GM18951 (cell line): ENCODE results near the gene PLA2G4C.

Experiments used
- POLR2A ChIP-seq: IDR thresholded peaks from 4 replicates; pipeline ENCODE4 v1.6.1; 2011; ENCODE audit warnings: mild to moderate bottlenecking; ENCODE audit not compliant: insufficient read length, insufficient read depth; ENCODE audit errors: extremely low read depth
- in situ Hi-C: fragments of 300-500 bp; cut with MboI; formaldehyde crosslinking; loops from one replicate; pipeline ENCODE4 v1.12.0; 2022; ENCODE audit warnings: low sequenced_read_pairs, mixed read lengths, inconsistent platforms; ENCODE audit not compliant: unreplicated experiment

PLA2G4C gene, protein sequence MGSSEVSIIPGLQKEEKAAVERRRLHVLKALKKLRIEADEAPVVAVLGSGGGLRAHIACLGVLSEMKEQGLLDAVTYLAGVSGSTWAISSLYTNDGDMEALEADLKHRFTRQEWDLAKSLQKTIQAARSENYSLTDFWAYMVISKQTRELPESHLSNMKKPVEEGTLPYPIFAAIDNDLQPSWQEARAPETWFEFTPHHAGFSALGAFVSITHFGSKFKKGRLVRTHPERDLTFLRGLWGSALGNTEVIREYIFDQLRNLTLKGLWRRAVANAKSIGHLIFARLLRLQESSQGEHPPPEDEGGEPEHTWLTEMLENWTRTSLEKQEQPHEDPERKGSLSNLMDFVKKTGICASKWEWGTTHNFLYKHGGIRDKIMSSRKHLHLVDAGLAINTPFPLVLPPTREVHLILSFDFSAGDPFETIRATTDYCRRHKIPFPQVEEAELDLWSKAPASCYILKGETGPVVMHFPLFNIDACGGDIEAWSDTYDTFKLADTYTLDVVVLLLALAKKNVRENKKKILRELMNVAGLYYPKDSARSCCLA

GRCh38 chr19:48110350-48110966, at the start of gene PLA2G4C:
Gene PLA2G4C (minus strand): TSS chr19:48110817. CDS start chr19:48106529, 4,288 bp downstream.
- peak; percentile 82 for TF ChIP-seq POLR2A
- in situ Hi-C loops: no loop called here

DNA sequence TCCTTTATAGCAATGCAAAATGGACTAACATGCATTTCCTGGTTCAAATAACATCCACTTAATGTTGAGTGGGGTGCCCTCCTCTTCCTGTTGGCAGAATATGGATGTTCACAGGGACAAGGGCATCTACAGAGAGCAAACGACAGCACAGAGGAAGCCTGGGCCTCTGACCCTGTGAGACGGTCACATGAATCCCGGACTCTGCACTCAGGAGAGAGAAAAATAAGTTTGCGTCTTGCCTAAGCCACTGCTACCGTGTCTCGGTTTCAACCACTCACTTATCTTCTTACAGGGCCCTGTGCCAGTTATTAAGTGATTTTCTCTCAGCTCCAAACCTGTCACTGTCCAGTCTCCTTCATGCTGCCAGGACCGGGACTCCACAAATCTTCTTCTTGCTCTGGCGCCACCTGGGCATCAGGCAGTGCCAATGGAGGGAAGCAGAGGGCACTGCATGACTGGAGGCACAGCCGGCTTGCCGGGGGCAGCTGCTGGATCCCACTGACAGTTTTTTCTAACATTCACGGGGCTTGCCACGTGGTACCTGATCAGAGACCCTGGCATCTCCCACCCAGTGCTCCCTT, 47.7 kb upstream of the PLA2G4C start:
- in situ Hi-C loops: loop anchor here (10.0 kb wide), 2 partner anchors 53 to 193 kb away; no protein-coding TSS in a partner anchor
- no peak for TF ChIP-seq POLR2A

GRCh38 chr19:48154003-48154402, 43.4 kb upstream of the PLA2G4C start:
- in situ Hi-C loops: loop anchor here (10.0 kb wide), 2 partner anchors 49 to 189 kb away; no protein-coding TSS in a partner anchor
- TF ChIP-seq POLR2A: no peak

DNA sequence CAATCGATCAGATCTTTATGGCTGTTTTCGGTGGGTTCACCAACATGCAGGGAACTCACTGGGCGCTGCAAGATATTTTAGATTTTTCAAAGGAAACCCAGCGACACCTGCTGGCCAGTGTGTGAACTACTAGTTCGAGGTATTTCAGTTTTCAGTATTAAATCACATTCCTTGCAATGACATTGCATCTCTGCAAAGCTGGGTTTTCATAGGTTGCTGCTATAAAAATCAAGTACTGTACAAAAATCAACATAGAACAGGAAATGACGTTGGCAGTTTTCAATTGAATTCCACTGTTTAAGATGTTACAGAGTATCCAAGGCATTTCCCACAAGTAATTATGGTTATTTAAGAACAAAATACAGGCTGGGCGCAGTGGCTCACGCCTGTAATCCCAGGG, 41.9 kb upstream of the PLA2G4C start:
- in situ Hi-C loops: loop anchor here (10.0 kb wide), 2 partner anchors 48 to 188 kb away; no protein-coding TSS in a partner anchor
- TF ChIP-seq POLR2A: no peak

GRCh38 chr19:48149430-48149829, 38.8 kb upstream of the PLA2G4C start:
- in situ Hi-C loops: no loop called here
- no peak for TF ChIP-seq POLR2A

GRCh38 chr19:48148576-48148975, 38.0 kb upstream of the PLA2G4C start:
- TF ChIP-seq POLR2A: no peak
- in situ Hi-C loops: no loop called here

GRCh38 chr19:48147597-48148175, 37.1 kb upstream of the PLA2G4C start:
- in situ Hi-C loops: no loop called here
- TF ChIP-seq POLR2A: no peak

DNA sequence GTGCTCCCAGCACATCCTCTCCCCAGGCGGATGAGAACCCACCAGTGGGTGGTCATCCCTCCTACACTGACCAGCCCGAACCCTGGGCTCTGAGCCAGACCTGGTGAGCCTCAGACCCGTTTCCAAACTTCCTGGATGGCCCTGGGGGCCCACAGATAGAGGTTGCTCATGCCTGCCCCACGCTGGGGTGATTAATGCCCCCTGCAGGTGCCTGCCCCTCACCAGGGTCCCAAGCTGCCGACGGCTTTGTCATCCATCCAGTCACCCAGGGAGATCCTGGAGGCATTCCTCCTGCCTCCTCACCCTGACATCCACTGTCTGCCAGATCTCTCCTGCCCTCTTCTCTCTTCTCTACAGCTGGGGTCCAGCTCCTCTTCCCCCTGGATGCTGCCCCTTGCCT, 28.4 kb upstream of the PLA2G4C start:
- in situ Hi-C loops: no loop called here
- TF ChIP-seq POLR2A: no peak

DNA sequence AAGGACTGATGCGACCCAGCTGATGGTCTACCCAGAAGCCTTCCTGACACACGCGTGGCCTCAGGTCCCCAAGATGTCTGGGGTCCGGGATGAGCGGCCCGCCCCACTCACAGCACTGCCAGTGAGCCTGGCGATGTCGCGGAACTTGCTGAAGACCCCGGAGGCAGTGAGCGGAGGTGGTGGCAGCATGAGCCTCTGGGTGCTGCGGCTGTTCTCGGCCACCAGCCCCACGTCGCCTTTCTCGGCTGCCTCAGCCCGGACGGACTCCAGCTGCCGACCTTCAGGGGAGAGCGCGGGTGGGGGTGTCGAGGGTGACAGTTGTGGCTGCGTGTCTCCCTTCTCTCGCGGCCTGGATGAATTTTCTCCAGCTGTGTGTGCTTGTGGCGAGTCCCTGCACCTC, 26.8 kb upstream of the PLA2G4C start:
- in situ Hi-C loops: no loop called here
- TF ChIP-seq POLR2A: no peak

DNA sequence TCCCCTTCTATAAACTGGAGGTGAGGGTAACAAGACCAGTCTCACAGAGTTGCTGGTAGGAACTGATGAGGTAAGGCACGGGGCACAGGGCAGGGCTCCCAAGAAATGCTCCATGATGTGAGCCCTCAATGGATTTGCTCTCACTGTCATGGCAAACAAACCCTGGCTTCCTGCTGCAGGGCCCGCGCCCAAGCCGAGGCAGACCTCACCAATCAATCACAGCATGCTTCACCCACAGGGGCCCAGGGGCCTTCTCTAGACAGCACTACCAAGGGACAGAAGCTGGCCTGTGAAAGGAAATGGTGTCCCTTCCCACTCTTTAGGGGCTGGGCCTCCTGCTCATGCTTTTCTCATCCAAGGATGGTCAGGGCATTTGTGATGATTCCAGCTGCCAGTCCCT, 25.9 kb upstream of the PLA2G4C start:
- in situ Hi-C loops: no loop called here

GRCh38 chr19:48135411-48135810, 24.8 kb upstream of the PLA2G4C start:
- TF ChIP-seq POLR2A: no peak
- in situ Hi-C loops: no loop called here

More for the DNA sequence above, 25.9 kb upstream of the PLA2G4C start:
- TF ChIP-seq POLR2A: no peak

DNA sequence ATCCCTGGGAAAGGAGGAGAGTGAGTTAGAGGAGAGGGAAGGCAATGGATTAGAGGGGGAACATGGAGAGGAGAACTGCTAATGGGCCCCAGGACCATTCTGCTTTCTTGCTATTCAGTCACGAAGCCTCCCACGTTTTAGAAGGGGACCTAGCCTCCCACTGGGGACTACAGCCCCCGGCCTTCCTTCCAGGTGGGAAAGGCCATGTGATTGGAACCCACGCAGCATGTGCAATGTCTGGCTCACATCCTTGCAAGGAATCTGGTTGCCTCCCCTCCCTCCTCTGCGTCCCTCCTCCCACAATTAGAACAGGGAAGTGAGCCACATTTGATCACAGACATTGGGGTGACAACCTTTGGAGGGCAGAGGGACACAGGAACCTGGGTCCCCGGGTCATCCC, 22.5 kb upstream of the PLA2G4C start:
- in situ Hi-C loops: no loop called here
- no peak for TF ChIP-seq POLR2A

DNA sequence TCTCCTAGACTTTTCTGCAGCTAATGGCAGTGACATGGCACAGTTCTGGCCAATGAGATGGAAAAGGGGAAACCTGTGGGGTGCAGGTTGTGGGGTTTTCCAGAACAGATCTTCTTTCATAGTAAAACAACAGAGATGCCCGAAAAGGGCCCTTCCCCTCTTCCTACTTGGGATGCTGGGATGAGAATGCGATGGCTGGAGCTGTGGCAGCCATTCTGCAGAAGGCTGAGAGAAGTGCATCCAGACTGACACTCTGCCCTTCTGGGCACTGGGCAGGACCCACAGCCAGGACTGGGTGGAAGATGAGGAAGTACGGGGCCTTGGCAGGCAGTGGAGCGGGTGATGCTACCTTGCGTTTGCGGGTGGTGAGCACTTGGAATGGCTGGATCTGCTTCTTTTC, 16.9 kb upstream of the PLA2G4C start:
- no peak for TF ChIP-seq POLR2A
- in situ Hi-C loops: no loop called here

DNA sequence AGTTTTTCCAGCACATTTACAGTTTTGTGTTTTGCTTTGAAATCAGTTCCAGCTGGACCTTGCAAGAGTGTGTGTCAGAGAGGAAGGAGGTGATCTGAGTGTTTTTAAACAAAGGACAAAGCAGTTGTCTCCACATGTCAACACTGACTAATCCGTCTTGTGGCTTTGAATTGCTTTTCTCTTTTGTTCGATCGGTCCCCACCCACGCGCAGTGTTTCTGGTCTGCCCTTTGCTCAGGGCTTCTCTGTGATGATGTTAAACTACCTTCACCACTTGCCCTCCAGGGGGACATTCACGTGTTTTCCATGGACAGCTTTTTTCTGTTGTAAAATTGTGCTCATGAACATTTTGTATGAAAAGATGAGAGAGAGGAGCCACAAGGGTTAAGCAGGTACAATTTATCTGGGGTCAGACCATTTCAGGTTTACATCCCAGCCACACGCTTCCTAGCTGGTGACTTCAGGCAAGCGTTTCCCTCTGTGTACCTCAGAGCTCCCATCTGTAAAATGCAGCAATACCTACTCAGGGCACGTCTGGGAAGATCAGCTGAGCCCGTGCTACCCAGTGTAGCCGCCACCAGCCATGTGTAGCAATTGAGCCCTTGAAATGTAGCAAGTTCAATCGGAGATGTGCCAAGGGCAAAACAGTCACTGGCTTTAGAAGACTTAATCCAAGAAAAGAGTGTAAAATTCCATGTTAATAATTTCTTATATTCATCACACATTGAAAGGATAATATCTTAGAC, 13.5 kb upstream of the PLA2G4C start:
- in situ Hi-C loops: no loop called here
- TF ChIP-seq POLR2A: no peak
